VCaP (cell line): ENCODE results near the gene CYP20A1.
"Not testable (repeated sequence)": the region's sequence is repeated elsewhere in the genome, so short reads cannot be mapped to it uniquely, and the experiment has no call there.

ENCODE experiments used
- H3K27ac ChIP-seq: fragments of 450-650 bp; 2 replicates; pipeline ENCODE4 v1.5.1; 2017
- TF ChIP-seq, protein P1 (sequence below): fragments of 450-650 bp; conservative IDR thresholded peaks from 2 replicates; pipeline ENCODE4 v1.5.1; 2017; ENCODE audit warnings: mild to moderate bottlenecking, moderate library complexity

The CYP20A1 gene

DNA sequence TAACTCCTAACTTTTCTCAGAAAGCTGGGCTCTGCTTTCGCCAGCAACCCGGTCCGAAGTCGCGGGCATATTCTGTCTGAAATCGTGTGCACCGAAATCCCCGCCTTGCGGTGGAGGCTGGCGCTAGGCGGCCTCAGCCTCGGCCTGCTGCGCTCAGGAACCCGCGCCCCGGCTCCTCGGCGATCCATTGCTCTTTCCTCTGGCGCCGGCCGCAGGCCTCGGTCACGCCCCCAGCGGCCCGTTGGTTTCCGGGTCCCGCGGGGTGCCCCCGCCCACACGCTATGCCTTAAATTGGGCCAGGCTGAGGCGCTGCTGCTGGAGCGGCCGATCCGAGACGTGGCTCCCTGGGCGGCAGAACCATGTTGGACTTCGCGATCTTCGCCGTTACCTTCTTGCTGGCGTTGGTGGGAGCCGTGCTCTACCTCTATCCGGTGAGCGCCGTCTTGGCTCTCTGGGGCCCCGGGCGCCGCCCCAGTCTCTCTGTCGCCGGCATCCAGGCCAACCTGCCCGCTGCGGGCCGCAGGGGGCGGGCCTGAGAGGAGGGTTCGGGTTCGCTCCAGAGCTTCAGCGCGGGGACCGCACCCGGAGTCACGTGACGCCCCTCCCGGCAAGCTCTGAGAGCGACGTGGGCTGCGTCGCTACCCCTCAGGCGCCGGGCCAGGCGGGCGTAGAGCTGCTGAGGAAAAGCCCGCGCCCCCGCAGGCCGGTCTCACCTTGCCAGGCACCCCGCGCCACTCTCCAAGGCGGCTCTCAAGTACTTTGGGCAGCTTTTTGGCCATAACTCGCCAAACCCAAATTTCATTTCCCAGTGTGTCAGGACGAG lies at the start of gene CYP20A1:
CYP20A1 (plus strand) TSS at position 315 of the 823 bp plus-strand sequence; CDS start at position 360, 45 bp downstream.
- peak within 1 kb of the TSS; percentile 89 for H3K27ac ChIP-seq
- TF ChIP-seq, protein P1, sequence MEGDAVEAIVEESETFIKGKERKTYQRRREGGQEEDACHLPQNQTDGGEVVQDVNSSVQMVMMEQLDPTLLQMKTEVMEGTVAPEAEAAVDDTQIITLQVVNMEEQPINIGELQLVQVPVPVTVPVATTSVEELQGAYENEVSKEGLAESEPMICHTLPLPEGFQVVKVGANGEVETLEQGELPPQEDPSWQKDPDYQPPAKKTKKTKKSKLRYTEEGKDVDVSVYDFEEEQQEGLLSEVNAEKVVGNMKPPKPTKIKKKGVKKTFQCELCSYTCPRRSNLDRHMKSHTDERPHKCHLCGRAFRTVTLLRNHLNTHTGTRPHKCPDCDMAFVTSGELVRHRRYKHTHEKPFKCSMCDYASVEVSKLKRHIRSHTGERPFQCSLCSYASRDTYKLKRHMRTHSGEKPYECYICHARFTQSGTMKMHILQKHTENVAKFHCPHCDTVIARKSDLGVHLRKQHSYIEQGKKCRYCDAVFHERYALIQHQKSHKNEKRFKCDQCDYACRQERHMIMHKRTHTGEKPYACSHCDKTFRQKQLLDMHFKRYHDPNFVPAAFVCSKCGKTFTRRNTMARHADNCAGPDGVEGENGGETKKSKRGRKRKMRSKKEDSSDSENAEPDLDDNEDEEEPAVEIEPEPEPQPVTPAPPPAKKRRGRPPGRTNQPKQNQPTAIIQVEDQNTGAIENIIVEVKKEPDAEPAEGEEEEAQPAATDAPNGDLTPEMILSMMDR = peak; percentile 47

- 0 out of 2 replicates have a peak overlapping the region, but pooled peaks have one; percentile 8 for H3K27ac ChIP-seq
These were observed 48.3 kb upstream of the CYP20A1 start for GRCh38 chr2:203190547-203190946.

DNA sequence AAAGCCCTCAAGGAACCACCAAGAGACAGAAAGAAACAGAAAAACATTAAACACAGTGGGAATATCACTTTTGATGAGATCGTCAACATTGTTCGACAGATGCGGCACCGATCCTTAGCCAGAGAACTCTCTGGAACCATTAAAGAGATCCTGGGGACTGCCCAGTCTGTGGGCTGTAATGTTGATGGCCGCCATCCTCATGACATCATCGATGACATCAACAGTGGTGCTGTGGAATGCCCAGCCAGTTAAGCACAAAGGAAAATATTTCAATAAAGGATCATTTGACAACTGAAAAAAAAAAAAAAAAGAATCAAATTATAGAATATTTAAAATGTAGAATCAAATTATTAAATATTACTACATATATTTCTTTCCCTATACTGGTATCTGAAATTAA lies 47.8 kb upstream of the CYP20A1 start:
- H3K27ac ChIP-seq = not testable (repeated sequence)

GRCh38 chr2:203191961-203192360 lies 46.9 kb upstream of the CYP20A1 start:
- no peak overlapping the region for H3K27ac ChIP-seq
- TF ChIP-seq, protein P1 = no peak

DNA sequence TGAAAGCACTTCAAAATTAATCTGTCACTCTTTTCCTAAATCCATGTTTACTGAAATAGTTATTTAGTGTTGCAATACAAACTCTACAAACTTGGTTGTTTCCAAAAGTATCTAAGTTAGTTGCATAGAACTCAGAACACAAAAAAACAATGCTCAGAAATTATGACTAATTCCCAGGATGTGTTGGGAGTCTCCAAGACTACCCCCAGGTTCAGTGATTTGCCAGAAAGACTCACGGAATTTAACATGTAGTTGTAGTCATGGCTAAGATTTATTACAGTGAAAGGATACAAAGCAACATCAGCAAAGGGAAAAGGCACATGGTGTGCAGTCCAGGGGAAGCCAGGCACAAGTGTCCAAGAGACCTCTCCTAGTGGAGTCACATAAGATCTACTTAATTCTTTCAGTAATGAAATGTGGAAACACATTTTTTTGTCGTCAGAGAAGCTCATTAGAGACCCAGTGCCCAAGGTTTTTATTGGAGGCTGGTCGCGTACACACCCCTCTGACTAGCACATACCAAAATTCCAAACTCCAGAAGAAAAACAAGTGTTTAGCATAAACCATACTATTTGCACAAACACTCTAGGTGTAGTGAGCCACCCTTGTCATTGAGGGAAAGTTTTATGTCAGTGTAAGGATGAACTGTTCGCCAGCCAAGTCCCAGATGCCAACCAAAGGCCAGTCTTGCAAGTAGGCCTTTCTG lies 43.3 kb upstream of the CYP20A1 start:
- TF ChIP-seq, protein P1 = no peak

DNA sequence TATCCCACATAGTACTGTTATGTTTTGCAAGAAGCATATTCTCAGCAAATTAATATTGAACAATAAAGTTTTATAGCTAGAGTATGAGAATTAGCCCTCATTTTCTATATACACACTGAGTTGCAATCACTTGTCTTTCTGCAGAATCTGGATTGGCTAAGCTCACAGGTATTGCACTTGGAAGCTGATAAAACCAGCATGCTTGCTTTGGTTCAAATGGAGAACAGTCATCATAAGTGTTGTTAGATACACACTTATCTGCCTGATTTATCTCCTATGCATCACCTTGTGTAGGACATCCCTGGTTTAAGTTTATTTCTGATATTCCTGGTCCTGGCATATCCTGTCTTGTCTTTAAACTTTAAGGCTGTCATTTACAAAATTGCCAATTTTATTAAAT lies 38.0 kb upstream of the CYP20A1 start:
- peak overlapping the region; percentile 4; the same call in 1 of the 2 replicates for H3K27ac ChIP-seq
- TF ChIP-seq, protein P1 = no peak

More for the DNA sequence above, 43.3 kb upstream of the CYP20A1 start:
- no peak overlapping the region for H3K27ac ChIP-seq

- TF ChIP-seq, protein P1 = no peak
- H3K27ac ChIP-seq = peak overlapping the region; percentile 4; the same call in 1 of the 2 replicates
These were observed 37.4 kb upstream of the CYP20A1 start for GRCh38 chr2:203201426-203201825.

- H3K27ac ChIP-seq = no peak overlapping the region
- TF ChIP-seq, protein P1 = no peak
These were observed 29.3 kb upstream of the CYP20A1 start for GRCh38 chr2:203209538-203209937.
